ACHN (cell line): ENCODE measurements around the gene SEH1L.

Experiments used
- DNase-seq: peaks from one replicate; pipeline ENCODE4 v3.0.0-alpha.2; 2015
- in situ Hi-C: cut with HindIII; loops from 2 replicates; pipeline ENCODE4 v1.10.0; 2017; ENCODE audit warnings: low sequenced_read_pairs, low pct_ligation_motif_present, low pct_unique_long_range_greater_than_20kb

Gene SEH1L

GRCh38 chr18:13018374-13018773 lies 70.6 kb downstream of the SEH1L start:
- in situ Hi-C loops, result no loop called here
- no peak for DNase-seq

GRCh38 chr18:13019301-13019700 lies 71.5 kb downstream of the SEH1L start:
- no peak for DNase-seq
- in situ Hi-C loops, result no loop called here

DNA sequence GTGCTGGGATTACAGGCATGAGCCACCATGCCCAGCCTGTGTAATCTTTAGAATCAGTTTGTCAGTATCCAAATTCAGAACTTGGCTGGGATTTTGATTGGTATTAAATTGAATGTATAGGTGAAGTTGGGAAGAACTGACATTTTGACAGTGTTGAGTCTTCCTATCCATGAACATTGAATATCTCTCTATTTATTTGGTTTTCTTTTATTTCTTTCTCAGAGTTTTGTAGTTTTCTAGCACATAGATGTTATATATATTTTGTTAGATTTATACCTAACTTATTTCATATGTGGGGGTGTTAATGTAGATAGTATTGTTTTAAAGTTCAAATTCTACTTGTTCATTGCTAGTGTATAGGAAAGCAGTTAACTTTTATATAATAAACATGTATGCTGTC lies 74.8 kb downstream of the SEH1L start:
- in situ Hi-C loops, result no loop called here
- DNase-seq, result no peak

DNA sequence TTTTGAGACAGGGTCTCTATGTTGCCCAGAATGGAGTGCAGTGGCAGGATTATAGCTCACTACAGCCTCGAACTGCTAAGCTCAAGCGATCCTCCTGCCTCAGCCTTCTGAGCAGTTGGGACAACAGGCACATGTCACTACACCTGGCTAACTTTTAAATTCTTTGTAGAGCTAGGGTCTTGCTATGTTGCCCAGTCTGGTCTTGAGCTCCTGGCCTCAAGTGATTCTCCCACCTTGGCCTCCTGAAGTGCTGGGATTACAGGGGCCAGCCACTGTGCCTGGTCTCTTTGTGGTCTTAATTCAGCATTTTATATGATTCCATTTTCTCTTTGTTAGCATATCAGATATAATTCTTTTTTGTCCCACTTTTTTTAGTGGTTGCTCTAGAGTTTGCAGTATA lies 77.4 kb downstream of the SEH1L start:
- in situ Hi-C loops, result no loop called here

DNA sequence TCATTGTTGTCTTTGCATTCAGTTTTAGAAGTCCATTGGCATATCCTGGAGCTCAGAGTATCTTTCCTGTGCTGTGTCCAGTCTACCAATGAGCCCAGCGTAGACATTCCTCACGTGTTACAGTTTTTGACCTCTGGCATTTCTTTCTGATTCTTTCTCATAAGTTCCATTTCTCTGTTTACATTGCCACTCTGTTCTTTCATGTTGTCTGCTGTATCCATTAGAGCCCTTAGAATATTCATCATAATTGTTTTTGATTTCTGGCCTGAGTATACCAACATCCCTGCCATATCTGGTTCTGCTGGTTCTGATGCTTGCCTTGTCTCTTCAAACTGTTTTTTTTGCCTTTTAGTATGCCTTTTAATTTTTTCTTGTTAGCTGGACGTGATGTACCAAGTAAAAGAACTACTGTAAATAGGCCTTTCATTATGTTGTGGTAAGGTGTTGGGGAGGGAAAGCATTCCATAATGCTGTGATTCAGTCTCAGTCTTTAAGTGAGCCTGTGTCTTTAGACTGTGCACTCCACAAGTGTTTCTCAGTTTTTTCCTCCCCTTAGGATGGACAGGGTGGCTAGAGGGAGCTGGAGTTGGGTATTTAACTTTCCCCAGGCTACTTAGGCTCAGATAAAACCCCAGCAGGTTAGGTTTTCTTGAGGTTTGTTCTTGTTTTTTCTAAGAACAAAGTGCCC lies 78.9 kb downstream of the SEH1L start:
- no peak for DNase-seq
- in situ Hi-C loops, result no loop called here

More for the DNA sequence above, 77.4 kb downstream of the SEH1L start:
- no peak for DNase-seq

- in situ Hi-C loops, result no loop called here
These were observed 81.1 kb downstream of the SEH1L start for GRCh38 chr18:13028869-13029268.

GRCh38 chr18:13032173-13032572 lies 84.4 kb downstream of the SEH1L start:
- DNase-seq, result no peak
- in situ Hi-C loops, result no loop called here

More at GRCh38 chr18:13028869-13029268, 81.1 kb downstream of the SEH1L start:
- DNase-seq, result no peak

- no peak for DNase-seq
- in situ Hi-C loops, result no loop called here
These were observed 87.6 kb downstream of the SEH1L start for GRCh38 chr18:13035249-13035914.

DNA sequence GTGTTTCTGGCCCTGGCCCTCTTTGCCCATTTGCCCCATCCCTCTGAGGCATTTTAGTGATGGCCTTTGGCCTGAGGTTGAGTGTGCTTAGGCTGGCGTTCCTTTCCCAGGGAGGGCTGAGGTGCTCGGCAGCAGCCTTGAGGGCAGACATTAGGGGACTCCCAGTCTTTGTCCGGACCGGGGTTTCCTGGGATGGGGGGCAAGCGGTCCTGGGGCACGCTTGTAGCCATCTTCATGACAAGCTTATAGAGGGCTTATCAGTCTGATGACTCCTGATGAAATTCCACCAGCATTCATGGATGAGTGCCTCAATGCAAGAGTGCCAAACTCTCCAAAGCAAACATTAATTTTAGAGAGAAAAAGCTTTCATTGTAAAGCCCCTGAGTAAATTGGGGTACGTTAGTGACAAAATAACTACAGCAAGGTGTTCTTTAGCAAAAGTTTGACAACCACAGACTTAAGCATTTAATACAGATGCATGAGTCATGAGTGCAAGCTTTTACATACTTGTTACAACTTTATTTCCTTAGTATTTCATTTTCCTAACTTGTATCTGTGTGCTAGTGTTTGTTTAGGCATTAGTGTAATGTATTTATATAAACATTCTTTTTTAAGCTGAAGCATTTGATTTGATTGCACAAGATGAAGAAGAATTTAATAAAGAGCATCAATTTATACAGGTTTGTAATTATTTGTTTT lies 89.0 kb downstream of the SEH1L start:
- no peak for DNase-seq
- in situ Hi-C loops, result no loop called here
